HT-29 (cell line): Measurements from ENCODE around the gene C16orf87. TPM values are rescaled to one million over a fixed set of nuclear protein-coding genes. Genes with fewer than 3 reads are reported as not detected.
A peak's percentile ranks its signal among the peaks of the same experiment; 100 is the strongest.

Experiments used
- DNase-seq: peaks from one replicate; pipeline ENCODE4 v3.0.0-alpha.2; 2015; ENCODE audit warnings: low spot score
- small RNA-seq: library from RNA; depleted of rRNA; stranded (forward); fragments of <200 nt; gene quantifications from one replicate; pipeline ENCODE3, GENCODE V24; 2014
- total RNA-seq: library from RNA; depleted of rRNA; stranded (reverse); fragments of >200 nt; shearing (Covaris generic); gene quantifications from 2 replicates; pipeline ENCODE4 v1.2.3, GENCODE V29; 2014; rRNA removed

The C16orf87 gene
- total RNA-seq, 1 experiment from 2014 or later: 3.1 TPM

- DNase-seq: peak; percentile 8
Observed at GRCh38 chr16:46757339-46758050, 73.5 kb downstream of the C16orf87 start.

GRCh38 chr16:46756772-46757171, 74.2 kb downstream of the C16orf87 start:
- no peak for DNase-seq

GRCh38 chr16:46753015-46753414, 78.0 kb downstream of the C16orf87 start:
- no peak for DNase-seq

- no peak for DNase-seq
Observed at GRCh38 chr16:46751381-46751780, 79.6 kb downstream of the C16orf87 start.

- DNase-seq: no peak
Observed at GRCh38 chr16:46748775-46749705, 81.9 kb downstream of the C16orf87 start.

GRCh38 chr16:46747777-46748651, 83.0 kb downstream of the C16orf87 start, which contains the start of gene MYLK3:
MYLK3 (minus strand) TSS chr16:46748344; CDS start chr16:46748193, 151 bp downstream.
- DNase-seq: no peak

GRCh38 chr16:46746821-46747776, 83.9 kb downstream of the C16orf87 start:
- DNase-seq: no peak

Small RNA genes within 50 kb of the gene (small RNA-seq; reads per million reads assigned to genes)
- not detected for gene AC007225.2

Other genes starting within 250 kb of the C16orf87 start
- 10.7 and 15.5 TPM in 2 replicates for gene SHCBP1, start 209.8 kb downstream of the C16orf87 start, total RNA-seq
- gene VPS35, start 142.0 kb downstream of the C16orf87 start, total RNA-seq: 34.8 and 43.8 TPM in 2 replicates
- 20.6 and 25.0 TPM in 2 replicates for gene ORC6, start 141.5 kb downstream of the C16orf87 start, total RNA-seq
- 0.21 and 0.53 TPM in 2 replicates for gene MYLK3, start 82.8 kb downstream of the C16orf87 start, total RNA-seq
- gene GPT2, start 53.2 kb upstream of the C16orf87 start, total RNA-seq: 77.0 and 89.0 TPM in 2 replicates
- 35.4 and 36.5 TPM in 2 replicates for gene DNAJA2, start 142.5 kb upstream of the C16orf87 start, total RNA-seq